HG02642 (cell line): ENCODE measurements around the gene EGFR.

Experiments
- ATAC-seq: cut with Tn5 transposase; IDR thresholded peaks from one replicate; pipeline ENCODE4 v1.9.1; 2021; ENCODE audit warnings: mild to moderate bottlenecking; ENCODE audit not compliant: unreplicated experiment, poor library complexity

Gene EGFR

DNA sequence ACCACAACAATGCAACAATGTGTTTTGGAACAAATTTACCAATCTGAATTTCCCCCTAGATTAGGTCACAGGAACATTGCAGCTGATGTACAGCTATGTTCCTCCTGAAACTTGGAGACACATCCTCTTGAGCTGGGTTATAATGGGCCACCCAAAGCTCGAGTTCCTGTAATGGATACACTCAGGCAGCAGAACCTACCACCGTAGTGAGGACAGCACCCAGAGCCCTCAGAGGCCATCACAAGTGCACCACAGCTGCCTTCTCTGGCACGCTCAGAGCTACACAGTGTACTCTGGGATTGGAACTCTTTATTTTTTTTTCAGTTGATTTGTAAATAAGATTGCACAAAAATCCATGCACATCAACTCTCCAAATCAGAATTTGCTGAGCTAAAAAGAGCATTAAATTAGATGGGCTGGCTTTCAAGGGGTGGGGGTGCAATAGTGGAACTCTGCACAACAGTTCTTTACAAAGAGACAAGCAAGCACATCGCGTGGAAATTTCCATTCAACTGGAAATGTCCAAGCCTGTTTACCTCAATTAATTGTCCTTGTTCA is 56.7 kb downstream of the EGFR start:
- ATAC-seq = no peak

DNA sequence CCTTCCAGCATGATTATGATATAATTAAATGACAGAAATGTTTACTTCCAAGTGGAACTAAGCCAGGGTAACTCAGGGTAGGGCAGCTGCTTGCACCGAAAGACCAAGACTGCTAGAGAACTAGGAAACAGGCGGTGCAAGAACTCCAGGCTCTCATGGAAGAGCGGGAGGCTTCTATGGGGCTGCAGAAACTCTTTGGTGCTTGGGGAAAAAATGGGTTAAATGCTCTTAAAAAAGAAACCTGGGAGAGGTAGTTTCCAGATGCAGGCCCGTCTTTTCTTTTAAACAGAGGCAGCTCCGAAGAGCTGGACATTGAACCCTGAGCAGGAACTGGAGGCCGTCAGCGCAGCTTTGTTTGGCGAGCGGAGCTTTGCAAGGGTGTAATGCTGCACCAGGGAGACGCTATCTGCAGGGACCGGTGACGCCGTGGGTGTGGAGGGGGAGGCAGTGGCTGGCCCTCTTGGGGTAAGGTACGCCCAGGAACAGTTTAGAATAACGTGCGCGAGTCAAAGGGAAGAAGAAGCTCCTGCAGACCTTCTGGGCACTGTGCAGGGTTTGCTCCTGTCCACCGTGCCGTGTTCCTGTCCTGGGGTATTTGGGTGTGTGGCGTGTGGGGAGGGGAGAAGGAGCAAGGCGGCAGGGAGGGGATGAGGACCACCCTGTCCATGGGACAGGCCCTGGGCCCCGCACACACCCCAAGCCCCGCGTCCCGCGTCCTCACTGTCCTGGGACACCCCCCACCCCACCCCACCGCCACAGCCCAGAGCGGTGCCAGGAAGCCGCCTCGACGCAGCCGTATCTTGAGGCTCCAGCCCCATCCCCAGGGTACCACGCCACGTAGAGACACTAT is 59.0 kb downstream of the EGFR start:
- no peak for ATAC-seq

DNA sequence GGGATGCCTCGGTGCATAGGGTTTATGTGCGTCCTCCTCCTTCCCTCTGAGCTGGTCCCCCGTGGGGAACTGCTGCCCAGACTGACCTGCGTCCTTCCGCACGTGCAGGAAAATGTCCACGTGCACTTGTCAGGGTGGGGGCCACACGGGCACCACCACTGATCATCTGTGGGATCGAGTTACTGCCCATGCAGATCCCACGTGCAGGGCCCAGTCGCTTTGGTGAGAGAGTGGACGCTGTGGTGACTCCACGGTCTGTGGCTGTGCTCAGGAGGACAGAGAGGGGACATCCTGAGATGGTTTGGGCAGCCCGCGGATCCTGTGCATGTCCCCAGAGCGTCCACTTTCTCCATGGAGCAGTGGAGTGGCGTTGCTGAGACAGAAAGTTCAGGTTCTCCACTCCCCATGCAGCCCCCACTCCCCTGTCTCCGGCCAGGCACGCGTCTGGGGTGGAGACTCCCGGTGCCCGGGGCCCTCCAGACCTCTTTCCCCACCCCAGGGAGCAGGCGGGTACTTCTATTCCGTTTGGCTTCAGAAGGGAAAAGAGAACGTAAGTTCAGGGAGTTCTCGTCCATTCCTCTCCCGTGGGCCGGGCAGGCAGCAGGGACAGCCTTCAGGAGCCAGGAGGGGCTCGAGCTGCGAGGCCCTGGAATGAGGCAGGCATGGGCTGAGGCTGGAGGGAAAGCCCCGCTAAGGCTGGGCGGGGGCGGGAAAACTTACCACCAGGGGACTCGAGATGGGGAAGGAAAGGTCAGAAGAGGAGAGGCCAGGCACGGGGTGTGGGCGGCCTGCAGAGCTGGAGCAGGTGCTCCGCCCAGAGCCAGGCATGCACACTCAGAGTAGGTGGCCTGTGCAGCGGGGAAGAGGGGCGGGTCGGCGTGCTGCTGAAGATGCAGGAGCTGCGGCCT is 59.9 kb downstream of the EGFR start:
- no peak for ATAC-seq

DNA sequence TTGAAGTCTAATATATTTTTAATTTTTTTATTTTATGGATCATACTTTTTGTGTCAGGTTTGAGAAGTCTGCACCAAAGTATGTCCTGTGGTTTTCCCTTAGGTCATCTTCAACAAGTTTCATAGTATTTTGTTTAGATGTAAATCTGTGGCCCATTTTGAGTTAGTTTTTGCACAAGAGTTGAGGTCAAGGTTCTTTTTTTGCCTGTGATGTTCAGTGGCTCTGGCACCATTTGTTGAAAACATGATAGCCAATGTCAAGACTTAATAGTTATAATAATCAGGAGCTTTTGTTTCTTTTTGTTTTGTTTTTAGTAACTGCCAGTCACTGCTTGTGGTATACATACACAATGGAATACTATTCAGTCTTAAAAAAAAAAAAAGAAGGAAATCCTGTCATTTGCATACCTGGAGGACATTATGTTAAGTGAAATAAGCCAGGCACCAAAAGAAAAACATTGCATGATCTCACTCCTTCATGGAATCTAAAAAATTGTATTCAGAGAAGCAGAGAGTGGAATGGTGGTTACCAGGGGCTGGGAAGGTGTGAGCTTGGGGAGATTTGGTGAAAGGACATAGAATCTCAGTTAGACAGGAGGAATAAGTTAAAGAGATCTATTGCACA is 61.3 kb downstream of the EGFR start:
- ATAC-seq = no peak

DNA sequence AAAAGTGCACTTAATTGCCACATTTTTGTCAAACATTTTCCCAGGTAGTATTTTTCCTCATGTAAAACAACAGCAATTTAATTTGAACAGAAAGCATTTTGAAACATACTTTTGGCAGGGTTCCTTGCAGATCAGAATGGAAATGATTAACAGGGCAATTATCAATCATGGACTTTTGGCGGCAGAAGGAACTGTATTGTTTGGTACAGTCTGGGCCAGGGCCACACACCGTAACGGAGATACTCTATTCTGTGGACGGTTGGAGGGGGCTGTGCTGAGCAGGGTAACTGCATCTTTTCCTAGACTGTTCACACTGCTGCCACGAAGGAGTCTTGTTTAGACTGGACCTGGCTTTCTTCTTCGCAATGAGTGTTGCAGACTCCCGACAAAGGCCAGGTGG is 62.3 kb downstream of the EGFR start:
- ATAC-seq = no peak

DNA sequence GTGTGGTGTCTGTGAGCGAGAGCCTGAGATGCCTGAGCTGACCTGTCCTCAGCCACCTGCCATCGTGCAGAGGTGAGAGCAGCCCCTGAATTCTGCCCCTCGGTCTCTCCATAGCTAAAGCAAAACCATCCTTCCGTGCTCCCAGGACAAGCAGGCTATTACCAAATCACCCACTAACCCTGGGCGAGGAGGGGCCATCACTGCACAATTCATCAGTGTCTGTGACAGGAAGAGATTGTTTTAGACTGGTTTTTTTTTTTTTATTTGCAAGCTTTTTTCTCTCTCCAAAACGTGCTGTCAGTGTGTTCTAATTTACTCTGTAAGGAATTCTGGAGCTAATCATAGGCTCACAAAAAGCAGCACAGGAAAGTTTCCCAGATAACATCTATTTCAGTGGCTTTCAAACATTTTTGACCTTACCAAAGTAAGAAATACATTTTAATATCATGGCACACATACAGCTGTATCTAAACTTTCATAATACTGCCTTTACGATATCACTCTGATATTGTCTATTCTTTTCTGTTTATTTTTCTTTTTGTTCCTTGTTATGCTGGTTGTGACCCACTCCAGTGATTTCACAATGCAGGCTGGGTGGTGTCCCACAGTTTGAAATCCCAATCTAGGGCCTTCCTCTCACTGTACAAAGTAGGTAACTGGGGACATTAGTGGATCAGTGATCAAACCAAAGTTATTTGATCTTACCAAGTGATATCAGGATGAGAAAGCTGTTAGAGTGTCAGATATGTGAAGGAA is 62.8 kb downstream of the EGFR start:
- ATAC-seq = no peak

DNA sequence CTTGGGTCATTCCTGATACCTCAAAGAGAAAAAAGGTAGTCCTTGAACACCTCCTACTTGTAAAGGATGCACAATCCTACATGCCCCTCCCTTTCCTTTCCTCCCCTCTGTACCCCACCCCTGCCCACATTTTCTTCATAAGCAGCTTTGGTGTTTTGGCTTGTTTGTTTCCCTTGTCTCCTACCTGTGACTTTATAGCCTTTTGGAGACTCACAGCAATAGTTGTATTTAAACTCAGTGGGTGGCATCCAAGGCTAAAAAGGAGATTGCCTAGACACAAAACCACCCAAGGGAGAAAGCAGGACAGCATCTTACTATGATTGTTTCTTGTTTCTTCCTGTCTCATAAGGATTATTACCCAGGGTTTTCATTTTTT is 63.4 kb downstream of the EGFR start:
- no peak for ATAC-seq

DNA sequence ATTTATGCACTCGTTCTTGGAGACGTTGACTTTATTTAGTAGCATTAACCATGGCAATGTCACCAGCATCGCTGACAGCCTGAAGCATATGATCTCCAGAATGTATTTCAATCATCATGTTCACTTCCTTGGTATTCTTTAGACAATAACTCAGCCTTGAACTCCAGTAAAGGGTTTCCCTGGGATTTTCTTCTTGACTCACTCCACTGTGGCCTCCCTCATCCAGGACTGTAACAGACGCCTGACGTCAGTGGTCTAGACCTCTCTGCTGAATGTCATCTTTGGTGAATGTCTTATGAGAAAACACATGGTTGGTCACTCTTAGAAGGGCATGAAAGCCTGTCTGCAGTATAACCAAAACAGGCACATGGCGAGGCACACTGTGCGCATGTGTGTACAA is 64.4 kb downstream of the EGFR start:
- ATAC-seq = no peak

DNA sequence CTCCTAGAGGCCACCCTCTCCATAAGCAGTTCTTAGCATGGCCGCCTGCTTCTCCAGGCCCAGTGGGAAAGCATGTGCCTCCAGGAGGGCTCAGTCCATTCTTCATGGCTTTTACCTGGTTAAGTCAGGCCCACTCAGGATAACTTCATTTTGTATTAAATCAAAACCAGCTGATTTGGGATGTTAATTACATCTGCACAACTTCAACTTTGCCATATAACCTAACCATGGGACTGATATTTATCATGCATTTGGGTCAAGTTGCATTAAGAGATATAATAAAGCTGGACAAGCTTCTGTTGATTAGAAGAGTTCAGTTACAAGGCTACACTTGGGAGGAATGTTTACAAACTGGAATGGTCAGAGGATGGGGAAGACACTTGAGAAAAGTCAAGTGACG is 65.5 kb downstream of the EGFR start:
- ATAC-seq = no peak

DNA sequence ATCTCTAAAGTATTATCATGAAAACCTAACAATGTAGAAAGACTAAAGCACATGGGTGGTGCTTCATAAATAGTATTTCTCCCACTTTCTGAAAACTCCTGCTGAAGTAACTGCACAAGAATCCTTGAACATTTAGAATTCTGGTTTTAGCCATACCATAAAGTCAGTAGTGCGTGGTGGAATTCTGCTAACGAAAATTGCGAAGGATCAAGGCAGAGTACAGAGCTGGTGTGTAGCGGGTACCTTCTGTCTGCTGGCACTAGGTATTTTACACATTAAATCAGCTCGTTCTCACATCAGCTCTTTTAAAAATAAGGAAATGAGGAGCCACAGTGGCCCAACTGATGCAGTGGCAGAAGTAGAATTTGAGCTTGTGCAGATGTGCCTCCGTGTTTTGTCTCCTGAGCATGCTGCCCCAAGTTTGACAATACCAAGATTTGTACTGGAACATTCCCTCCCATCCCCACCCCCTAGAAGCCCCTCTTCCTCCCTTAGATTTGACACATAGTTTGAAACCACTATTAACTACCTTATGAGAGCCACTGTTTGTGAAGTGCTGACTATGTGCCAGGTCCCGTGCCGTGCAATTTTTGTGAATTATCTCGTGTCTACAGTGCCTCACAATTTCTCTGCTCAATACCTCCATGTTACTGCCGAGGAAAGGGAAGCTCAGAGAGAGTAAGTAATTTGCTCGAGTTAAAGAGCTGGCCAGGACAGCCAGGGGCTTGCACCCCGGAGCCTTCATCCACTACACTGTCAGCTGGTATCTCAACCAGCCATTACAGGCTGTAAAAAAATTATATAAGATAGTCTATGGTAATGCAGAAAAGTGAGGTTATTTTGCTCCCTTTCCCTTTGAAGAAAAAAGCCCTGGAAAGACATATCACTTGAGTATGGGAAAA is 66.9 kb downstream of the EGFR start:
- peak; percentile 2 for ATAC-seq

DNA sequence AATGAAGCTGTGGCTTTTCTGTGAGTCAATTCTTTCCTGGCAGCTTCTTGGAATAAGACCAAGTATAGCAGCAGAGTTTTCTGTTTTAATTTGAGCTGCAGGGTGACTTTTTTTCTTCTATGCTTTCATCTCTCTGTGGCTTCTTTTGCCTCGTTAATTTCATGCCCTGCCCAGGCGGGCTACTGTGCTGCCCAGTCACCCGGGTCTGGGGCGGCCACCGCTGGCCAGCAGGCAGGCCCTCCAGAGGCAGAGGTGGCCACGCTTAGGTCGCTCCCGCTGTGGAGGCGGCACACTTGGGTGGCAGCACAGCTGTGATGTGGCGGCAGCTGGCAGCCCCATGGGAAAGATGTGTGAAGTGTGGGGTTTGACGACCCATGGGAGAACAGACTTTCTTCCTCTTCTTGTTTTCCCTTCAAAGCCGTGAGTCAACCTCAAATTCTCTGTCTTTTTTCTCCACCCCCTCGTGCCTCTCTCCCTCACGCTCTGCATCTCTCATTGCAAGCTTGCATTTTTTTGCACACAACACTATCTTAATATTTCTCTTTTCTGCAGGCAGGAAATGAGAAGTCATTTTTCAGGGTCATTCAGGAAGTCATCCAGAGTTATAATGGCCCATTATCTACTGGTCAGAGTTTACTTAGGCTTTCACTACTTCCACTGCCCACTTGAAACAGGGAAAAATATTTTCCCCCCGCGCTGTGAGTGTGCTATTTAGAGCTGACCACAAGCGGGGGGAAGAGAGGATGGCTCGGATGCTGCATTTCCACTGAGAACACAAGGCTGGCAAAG is 67.8 kb downstream of the EGFR start:
- ATAC-seq = peak; percentile 84

DNA sequence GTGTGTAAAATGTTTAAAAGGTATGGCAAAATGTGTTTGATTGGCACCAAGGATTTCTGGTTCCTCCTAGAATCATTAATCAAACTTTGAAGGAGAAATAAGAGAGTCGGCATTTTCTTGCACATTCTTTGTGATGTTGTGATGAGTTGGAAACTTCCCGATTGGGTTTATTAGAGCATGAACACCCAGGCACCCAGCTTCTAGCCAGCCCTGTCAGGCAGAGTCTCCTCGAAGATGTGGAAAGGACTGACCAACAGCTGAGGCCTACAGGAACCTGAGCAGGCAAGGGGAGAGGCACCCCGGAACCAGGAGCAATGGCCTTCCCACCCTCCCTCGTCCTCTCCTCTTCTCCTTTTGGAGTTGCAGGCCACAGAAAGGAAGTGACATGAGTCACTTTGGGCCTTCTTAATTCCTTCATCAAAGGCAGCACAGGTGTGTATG is 68.7 kb downstream of the EGFR start:
- no peak for ATAC-seq

DNA sequence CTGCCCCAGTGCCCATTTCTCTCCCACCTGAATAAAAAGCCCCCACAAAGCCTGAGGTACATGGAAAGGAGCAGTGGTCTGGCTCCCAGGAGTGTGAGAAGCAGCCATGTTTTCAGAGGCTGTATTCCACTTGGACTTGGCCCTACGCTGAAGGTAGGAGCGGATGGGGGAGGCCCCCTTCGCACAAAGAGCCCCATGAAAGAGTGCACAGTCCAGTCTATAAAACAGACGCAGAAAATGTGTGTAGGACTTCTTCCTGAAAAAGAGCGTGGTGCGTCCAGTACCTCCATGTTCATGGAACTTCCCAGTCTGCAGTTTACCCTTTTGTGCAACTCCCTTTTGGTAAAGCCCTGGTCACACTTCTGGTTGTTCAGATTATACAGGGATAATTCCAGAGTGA is 69.3 kb downstream of the EGFR start:
- no peak for ATAC-seq

DNA sequence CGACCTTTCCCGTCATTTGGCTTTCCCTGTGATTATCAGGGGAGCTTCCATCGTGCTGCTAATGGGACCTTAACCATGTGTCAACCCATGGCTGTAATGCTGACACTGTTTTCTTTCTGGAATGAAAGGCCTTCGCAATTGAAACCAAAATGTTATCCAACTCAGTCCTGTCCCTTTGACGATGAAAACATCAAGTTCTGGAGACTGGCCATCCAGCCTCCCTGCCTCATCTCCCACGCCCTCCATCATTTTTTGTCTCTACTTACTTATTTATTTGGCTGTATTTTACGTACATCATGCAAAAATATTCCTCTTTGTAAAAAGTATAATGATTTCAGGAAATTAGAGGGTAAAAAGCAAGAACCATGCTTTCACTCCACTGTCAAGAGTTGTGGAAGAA is 69.8 kb downstream of the EGFR start:
- ATAC-seq = no peak

DNA sequence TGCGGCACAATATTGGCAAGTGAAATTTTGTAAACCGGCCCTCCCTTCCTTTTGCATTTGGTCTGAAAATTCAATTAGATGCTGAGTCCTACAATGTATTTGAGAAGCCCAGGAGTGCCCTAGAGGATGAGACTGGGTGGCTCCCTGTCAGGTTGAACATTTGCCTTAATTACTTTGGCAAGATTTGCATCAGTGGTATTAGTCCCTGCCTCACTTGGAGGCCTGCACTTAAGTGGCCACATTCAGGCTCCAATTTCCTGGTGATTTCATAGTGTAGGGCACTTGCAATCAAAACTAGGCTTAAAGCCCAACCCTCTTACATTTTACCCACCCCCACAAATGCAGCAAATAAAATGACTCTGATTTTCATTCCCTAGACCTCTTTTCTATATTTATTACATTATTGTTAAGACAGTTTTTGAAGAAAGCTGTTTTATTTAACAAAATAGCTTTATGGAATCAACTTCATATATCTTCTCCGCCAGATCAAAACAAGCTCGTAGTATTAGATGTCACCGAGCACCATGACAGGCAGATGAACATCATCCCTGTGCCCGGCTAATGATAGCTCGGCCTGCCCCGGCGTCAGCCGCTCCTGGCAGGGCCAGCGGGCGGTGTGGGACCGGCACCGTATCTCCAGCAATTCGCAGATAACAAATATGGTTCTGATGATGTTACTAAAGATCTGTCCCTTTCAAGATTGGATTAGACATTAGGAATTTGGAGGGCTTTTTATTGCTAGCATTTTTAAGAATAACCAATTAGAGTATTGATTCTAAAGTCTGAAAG is 73.6 kb downstream of the EGFR start:
- no peak for ATAC-seq

DNA sequence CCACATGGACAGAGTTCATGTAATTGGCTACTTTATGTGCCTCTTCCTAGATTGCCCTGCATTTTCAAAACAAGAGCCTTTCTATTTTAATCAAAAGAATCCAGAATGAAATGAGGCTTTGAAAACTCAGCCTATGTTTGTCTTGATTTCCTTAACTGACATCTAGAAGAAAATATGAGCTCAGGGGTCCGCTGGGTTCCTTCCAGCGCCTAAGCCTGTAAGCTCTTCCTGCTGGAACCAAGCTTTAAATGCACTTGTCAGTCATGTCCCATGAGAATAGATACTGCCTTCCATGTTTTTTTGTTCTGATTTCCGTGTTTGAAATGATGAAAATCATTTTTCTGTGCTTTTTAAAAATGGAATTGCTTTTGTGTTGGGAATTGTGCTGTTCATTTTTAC is 74.2 kb downstream of the EGFR start:
- ATAC-seq = no peak

DNA sequence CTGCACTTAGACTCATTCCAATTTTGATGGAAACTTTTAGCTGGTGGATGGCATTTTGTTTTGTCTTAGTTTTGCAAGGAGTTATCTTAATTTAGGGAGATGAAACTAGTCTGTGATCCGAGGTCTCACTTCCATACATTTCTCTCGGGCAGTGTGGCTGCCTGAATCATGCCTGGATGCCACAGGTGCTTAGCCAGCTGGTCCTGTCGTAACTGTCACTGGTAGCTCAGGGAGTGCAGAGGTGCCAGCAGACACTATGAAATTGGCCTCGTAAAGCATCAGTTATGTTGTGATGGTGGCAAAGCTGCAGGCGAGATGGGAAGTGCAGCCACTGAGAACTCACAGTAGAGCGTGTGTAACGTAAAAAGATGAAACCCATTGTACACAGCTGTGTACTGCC is 74.9 kb downstream of the EGFR start:
- no peak for ATAC-seq
